Central memory CD4-positive, alpha-beta T cell (primary cell): ENCODE data around the gene KCNH4.
A peak's percentile ranks its signal among the peaks of the same experiment; 100 is the strongest.

Source experiments
- DNase-seq: peaks from one replicate; pipeline ENCODE4 v3.0.0; 2022

Gene KCNH4

DNA sequence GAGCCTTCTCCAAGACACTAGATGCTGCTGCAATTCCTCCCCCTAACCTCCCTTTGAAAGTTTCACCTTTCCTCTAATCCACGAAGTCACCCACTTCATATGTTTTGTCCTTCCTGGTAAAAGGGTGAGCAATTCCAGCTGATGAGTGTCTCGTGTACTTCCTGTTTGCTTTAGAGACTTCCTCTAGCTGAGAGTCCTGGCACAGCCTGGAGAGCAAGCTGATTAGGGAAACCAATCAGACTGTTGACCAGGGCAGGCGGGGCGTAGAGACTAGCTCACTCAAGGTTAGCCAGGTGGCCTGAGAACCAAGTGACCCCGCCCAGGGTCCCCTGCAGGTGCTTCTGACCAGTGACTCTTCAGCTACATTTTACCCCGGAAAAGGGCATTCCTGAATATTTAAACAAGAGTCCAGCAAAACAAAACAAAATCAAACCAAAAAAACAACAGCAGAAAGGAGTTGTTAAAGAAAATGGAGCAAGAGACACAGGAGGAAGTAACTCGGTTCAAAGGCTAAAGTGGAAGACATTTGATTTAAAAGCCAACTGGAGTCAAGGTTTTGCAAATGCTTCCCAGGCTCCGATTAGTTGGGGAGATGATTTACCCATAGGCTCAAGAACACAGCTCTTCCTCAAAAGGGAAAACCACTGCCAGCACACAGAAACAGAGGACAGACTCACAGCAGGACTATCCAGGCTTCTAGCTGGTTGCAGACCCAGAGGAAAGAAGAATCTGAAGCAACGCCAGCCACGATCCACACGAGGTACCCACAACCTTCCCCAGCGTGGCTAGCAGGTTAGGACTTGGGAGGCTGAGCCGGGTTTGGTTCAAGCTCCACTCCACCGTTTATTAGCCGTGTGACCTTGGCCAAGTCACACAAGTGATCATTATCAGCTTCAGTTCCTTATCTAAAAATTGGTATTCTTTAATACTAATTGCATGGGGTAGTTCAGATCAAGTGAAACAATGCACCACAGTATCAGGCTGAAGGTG is 45.0 kb downstream of the KCNH4 start:
- DNase-seq: no peak

GRCh38 chr17:42135151-42135550 is 45.8 kb downstream of the KCNH4 start:
- no peak for DNase-seq

- no peak for DNase-seq
These were observed 47.4 kb downstream of the KCNH4 start for GRCh38 chr17:42133461-42134041.

DNA sequence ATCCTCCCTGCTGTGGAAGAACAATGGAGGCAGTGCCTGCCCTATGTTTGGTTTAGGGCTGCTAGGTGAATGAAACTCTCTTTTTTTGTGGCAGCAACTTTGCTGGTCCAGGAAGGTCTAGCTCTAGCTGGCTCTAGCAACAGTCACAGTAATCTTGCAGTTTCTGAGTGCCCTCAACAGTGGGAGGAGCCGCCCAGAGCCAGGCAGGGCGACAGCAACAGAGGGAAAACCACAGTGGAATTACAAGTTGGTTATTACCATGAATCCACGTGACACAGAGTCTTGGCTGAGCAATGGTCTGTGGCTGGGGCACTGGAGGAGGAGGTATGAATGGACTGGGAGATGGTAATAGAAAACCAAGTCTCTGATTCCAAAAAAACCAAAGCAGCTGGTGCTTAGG is 48.0 kb downstream of the KCNH4 start:
- no peak for DNase-seq

GRCh38 chr17:42131981-42132432 is 48.9 kb downstream of the KCNH4 start:
- DNase-seq: no peak

GRCh38 chr17:42131232-42131631 is 49.7 kb downstream of the KCNH4 start:
- no peak for DNase-seq

DNA sequence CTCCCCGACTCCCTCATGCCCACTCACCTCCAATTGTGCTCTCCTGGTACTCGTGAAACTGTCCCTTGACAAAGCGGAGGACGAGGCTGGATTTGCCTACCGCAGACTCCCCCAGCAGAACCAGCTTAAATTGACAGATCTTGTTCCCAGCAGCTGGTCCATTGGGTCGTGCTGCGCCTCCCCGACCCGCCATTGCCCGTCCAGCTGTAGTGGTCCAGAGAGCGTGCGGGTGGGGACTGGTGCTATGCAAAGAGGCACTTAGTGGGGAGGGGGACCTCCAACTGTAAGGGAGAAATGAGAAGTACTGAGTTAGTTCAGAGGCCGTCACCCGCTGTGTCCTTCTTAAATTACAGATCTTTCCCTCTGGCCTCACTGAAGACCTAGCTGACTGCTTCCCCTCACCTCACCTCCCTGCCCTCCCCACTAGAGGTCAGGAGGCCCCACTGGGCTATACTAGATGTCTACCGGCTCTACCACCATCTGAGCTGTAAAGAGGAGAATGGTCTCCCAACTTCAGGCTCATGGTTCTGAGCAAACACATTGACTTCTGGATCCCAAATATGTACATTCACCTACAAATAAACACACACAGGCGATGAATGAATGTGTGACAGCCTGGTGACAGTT is 50.5 kb downstream of the KCNH4 start:
- no peak for DNase-seq

DNA sequence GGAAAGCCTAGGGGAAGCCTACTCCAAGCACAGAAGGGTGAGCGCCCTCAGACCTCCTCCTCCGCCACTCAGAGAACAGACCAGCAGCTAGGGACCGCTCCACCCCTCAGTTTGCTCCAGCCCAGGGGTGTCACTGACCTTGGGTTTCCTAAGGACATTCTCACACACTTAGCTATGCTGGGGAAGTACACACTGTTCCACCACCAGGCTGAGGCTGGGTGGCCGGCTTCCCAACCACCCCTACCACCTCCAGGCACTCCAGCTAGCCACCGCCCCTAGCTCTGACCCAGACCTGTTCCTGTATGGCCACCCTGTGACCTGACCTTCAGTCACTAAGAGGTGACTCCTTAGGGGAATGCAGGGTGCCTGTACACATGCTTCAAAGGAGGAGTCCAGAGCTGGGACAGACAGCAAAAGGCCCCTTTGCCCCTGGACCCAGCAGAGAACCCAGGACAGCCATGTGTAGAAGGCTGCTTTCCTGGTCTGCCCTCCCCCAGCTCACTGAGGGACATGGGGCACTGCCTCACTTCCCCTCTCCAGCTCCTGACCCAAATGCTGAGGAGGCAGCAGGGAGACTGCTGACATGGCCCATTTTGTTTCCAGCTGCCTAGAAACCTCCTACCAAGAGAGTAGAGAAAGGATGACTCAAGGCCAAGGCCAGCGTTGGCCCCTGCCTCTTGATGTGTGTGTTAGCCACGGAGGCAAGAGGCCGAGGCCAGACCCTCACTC is 51.7 kb downstream of the KCNH4 start:
- no peak for DNase-seq

DNA sequence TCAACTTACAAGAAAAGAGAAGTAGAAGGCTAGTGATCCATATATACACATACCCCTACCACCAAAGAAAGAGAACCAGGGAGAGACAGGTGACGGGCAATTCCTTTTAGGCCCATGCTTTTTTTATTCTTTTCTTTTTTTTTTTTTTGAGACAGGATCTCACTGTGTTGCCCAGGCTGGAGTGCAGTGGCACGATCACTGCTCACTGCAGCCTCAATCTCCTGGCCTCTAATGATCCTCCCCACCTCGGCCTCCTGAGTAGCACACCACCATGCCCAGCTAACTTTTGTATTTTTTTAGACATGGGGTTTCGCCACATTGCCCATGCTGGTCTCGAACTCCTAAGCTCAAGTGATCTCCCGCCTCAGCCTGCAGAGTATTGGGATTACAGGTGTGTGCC is 53.5 kb downstream of the KCNH4 start:
- DNase-seq: no peak

GRCh38 chr17:42126836-42127235 is 54.1 kb downstream of the KCNH4 start:
- no peak for DNase-seq

GRCh38 chr17:42125565-42125964 is 55.4 kb downstream of the KCNH4 start:
- no peak for DNase-seq

GRCh38 chr17:42124256-42124655 is 56.7 kb downstream of the KCNH4 start:
- DNase-seq: no peak

DNA sequence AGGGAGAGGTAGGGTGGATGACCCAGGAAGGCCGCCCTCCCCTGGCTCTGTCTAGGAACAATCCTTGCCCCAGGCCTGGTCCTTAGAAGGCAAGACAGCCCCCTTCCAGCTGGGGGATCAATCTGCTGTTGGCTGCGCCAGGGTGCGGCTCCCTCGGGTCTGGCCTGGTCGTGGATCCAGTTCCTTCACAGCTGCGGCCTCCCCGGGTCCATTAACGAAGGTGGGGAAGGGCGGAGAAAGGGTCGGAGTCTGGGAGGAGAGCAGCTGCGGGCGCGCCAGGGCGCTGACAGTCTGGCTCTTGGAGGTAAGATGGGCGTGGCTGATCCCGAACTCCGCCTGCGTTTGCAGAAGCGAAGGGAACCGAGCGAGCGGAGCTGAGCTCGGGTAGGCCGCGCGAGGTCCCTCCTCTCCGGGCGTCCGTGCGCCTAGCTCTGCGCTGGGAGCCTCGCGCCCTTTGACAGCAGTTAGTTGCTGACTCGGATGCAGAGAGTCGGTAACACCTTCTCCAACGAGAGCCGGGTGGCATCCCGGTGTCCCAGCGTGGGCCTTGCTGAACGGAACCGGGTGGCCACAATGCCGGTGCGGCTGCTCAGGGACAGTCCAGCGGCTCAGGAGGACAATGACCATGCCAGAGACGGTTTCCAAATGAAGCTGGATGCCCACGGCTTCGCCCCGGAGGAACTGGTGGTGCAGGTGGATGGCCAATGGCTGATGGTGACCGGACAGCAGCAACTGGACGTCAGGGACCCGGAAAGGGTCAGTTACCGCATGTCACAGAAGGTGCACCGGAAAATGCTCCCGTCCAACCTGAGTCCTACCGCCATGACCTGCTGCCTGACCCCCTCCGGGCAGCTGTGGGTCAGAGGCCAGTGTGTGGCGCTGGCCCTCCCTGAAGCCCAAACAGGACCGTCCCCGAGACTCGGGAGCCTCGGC is 58.3 kb downstream of the KCNH4 start, which contains the start of gene HSPB9:
Gene HSPB9 (plus strand): TSS at position 434 of the 933 bp plus-strand sequence. CDS start 47 bp downstream, at position 481.
- DNase-seq: no peak

DNA sequence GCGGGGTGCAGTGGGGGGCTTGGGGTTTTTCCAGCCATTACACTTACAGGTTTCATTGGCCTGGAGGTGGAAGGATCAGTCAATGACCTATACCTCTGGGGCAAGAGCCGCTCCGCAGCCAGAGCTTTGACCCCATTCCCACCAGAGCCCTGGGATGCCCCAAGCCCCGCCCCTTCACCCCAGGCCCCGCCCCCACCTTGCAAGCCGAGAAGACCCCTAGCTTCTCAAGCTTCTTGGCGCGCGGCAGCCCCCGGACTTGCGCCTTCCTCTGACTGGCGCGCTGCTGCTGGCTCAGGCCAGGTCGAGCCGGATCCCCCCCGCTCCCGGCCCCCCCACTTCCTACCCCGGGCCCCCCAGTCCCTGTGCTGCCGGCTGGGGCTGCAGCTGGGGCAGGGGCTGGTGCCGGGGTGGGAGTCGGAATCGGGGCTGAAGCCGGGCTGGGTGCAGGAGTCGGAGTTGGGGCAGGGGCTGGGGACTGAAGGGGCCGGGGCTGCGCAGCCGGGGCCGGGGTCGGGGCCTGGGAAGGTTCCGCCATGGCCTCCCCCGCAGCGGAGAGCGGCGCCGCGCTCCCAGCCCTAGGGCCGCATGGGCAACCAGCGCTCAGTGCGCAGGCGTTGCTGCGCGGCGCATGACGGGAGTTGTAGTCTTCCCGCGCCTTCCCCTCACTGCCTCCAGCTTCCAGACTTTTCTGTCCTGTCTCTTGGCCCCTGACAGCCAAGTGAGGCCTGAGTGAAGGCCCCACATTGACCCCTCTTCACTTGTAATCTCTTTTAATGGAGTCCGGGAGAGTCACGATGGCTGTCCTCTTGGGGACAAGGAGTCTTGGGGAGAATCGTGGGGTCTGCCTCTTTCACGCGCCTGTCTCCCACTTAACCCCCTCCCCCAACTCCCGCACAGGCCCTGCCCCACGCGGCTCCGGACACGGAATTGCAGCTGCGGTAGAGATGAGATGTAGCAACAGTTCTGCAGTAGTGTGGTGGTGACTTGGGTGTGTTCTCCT is 59.9 kb downstream of the KCNH4 start, which contains the start of gene KAT2A:
Gene KAT2A (minus strand): TSS at position 598 of the 1,000 bp plus-strand sequence. CDS start 63 bp downstream, at position 535.
- DNase-seq: peak; percentile 64

DNA sequence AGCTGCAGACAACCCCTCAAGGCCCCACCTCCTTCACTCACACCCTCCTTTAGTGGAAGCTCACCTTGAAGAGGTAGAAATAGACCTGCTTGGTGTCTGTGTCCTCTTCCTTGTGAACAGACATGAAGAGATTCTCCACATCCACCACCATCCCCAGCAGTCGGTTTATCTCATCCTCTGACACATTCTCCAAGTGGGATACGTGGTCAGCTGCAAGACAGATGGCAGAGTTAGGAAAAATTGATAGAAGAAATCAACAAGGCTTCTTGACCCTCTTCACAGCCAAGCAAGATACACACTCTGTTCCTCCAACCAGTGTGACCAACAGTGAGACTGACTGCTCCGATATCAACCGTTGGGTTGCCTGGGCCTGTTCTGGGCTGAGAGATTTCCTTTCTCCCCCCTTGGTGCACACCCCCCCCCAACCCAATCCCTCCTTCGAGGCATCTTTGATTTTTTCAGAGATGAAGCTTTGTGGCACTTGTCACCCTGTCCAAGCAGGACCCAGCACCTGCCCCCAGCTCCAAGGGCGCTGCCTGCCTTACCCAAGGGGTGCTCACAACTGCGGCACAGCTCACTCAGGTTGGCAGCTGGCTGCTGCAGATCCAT is 60.7 kb downstream of the KCNH4 start:
- DNase-seq: no peak

GRCh38 chr17:42119301-42119700 is 61.6 kb downstream of the KCNH4 start:
- no peak for DNase-seq

GRCh38 chr17:42118545-42118944 is 62.4 kb downstream of the KCNH4 start:
- DNase-seq: no peak

- DNase-seq: no peak
These were observed 62.8 kb downstream of the KCNH4 start for GRCh38 chr17:42118126-42118510.

DNA sequence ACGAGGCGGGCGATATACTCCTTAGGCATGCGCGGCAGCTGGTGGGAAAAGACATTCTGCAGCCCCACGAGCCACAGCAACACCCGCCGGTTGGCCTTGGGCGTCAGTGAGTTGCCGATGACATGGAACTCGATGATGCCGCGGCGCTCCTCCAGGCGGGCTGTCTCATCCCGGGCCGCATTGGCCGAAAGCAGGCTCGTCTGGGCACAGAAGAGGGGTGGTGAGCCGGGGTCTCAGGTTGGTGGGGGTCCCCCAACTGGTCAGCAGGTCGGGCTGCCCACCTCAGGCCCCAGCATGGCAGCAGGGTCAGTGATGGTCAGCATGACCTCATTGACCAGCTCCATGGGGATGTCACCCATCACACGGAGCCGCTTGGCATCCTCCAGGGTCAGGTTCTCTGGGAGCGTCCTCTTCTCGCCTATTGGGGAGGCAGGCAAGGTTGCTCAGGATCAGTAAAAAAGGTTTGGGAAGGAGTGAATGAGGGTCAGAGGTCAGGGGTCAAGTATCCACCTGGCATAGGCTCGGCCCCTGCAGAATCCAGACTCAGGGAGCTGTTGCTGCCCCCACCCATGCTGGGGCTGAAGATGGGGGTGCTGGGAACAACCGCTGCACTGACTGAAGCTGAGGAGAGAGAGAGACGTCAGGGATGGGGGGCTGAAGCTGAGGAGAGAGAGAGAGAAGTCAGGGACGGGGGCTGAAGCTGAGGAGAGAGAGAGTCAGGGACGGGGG is 63.4 kb downstream of the KCNH4 start:
- no peak for DNase-seq
